Prostate gland (tissue), 2 donors: ENCODE results near the gene INO80B. TPM values are rescaled to one million over a fixed set of nuclear protein-coding genes. Genes with fewer than 3 reads are reported as not detected.

ENCODE experiments used
- DNase-seq: peaks from one replicate; pipeline ENCODE4 v3.0.0-alpha.2; 2019; ENCODE audit warnings: low spot score
- H3K27ac ChIP-seq, 2 donors: fragments of 200-600 bp; sonication (generic); 2 replicates each; pipeline ENCODE4 v1.5.1; 2017 to 2019
- H3K27me3 ChIP-seq: fragments of 200-600 bp; sonication (generic); replicated peaks from 2 replicates; pipeline ENCODE4 v1.5.1; 2019; ENCODE audit not compliant: insufficient read depth
- H3K36me3 ChIP-seq, 2 donors: fragments of 200-600 bp; sonication (generic); 1 replicate in 1 of 2; 2 replicates in 1 of 2; pipeline versions ENCODE4 v1.5.1 to v1.8.1; 2017 to 2019
- H3K4me1 ChIP-seq: fragments of 200-600 bp; sonication (generic); replicated peaks from 2 replicates; pipeline ENCODE4 v1.5.1; 2019
- H3K4me3 ChIP-seq, 2 donors: fragments of 200-600 bp; sonication (generic); 2 replicates each; pipeline ENCODE4 v1.5.1; 2017 to 2019
- H3K9me3 ChIP-seq: fragments of 200-600 bp; sonication (generic); 2 replicates; pipeline ENCODE4 v1.5.1; 2017
- CTCF ChIP-seq, 4 experiments: fragments of 200-600 bp in 2 of 4; fragments of 450-650 bp in 2 of 4; sonication (generic) in 2 of 4; IDR thresholded peaks; 1 replicate in 3 of 4; 2 replicates in 1 of 4; pipeline ENCODE4 v1.5.1; 2016 to 2019; ENCODE audit warnings: antibody characterized with exemption in 4 of 4, mild to moderate bottlenecking in 2 of 4, moderate library complexity in 2 of 4
- POLR2A ChIP-seq: fragments of 450-650 bp; IDR thresholded peaks from one replicate; pipeline ENCODE4 v1.6.1; 2016; ENCODE audit warnings: antibody characterized with exemption, mild to moderate bottlenecking
- POLR2AphosphoS5 ChIP-seq: sonication (generic); formaldehyde crosslinking; IDR thresholded peaks from one replicate; pipeline ENCODE4 v1.6.1; 2017; ENCODE audit warnings: antibody characterized with exemption
- whole genome bisulfite sequencing: methylation state at CpG from one replicate; pipeline ENCODE4 v1.1.5; 2018; 5-methylcytosine and 5-hydroxymethylcytosine counted together
- intact Hi-C: fragments of 100-400 bp; cut with DNase I; formaldehyde crosslinking; loops from one replicate; pipeline ENCODE4 v1.14.2; 2022
- total RNA-seq, 2 donors: library from RNA; depleted of rRNA; stranded (reverse); fragments of >200 nt; gene quantifications; one replicate each; pipeline ENCODE4 v1.1.0, GENCODE V29; 2016

The INO80B gene
- total RNA-seq, 2 donors from 2014 or later, result 28.3 to 46.7 TPM

GRCh38 chr2:74495440-74495839, 40.6 kb downstream of the INO80B start:
- Histone ChIP-seq H3K4me1 (no peaks in the 10 kb centered on the region), H3K4me3 (no peak overlapping the region), H3K27ac (no peak overlapping the region), H3K27me3 (peaks cover 16% of the 10 kb centered on the region), H3K9me3 (no peaks in the 10 kb centered on the region), H3K36me3 (peaks cover 17 to 24% of the 10 kb centered on the region in 2 donors)
- intact Hi-C loops, result no loop called here
- DNase-seq, result no peak
- 100% methylated on average over 1 of the region's 1 CpG for WGBS
- TF ChIP-seq POLR2AphosphoS5, result no peak
- TF ChIP-seq CTCF (IDR thresholded peaks at IDR 0.05), result no peak
- no peak for TF ChIP-seq POLR2A

DNA sequence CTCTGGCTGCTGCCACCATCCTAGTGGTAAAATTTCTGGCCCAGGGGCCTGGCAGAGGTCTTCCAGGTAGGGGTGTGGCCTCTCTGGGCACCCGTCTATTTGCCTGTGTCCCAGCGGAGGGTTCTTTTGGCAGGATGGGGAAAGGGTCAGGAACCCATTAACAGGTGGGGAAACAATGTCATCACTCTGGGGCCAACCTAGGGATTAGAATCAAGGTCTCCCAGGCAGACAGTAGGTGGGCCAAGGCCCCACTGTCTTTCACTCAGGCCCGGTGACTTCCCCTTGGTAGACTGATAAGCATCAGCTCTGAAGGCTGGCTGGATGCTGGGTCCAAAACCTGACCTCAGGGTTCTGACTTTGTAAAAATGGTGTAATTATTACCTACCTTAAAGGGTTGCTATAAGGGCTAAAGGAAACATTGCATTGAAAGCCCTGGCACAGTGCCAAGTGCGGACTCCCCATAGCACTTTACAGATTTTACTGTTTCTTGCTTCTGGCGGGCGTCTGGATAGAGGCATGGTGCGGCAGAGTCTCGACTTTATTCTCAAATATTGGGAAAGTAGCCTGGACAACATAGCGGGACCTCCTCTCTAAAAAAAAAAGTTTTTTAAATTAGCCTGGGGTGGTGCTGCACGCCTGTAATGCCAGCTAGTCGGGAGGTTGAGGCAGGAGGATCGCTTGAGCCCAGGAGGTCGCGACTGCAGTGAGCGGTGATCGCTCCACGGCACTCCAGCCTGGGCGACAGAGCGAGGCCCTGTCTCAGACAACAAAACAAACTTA, 42.3 kb downstream of the INO80B start:
- no peak overlapping the region for H3K27ac ChIP-seq

DNA sequence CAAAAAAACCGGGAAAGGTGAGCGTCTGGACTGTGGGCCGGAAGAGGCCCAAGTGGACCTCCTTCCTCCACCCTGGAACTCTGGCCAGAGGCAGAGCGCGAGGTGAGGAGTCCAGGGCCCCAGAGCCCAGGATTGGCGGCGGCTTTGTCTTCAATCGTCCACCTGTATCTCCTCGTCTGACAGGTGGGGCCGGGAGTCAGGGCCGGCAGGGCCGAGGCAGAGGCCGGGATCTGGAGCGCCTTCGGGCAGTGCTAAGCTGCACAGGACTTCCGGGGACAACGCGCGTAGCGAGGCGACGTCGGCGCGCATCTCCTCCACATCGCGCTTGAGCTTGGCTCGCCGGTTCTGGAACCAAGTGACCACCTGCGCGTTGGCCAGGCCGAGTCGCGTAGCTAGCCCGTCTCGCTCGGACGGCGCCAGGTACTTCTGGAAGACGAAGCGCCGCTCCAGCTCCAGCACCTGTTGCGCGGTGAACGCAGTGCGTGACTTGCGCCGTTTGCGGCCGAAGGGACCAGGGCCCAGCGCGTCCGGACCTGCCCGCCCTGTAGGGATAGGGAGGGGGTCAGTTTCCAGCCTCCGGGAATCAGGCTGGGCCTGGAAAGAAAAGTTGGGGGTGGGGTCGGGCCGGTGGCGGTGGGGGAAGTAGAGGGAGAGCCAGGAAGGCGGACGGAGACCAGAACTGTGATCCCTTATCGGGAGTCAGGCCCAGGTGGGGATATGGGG, 43.1 kb downstream of the INO80B start:
- H3K9me3 ChIP-seq, result no peaks in the 10 kb centered on the region
- no peak for TF ChIP-seq POLR2AphosphoS5
- no peak for TF ChIP-seq POLR2A
- no peak for TF ChIP-seq CTCF (IDR thresholded peaks at IDR 0.05)
- no peak overlapping the region for H3K27ac ChIP-seq
- no peak for DNase-seq
- H3K4me3 ChIP-seq, result peak overlapping the region; percentile 3 to 16
- peaks cover 18% of the 10 kb centered on the region for H3K27me3 ChIP-seq
- intact Hi-C loops, result no loop called here
- H3K36me3 ChIP-seq, result peaks cover 3 to 5% of the 10 kb centered on the region in 2 donors
- no peaks in the 10 kb centered on the region for H3K4me1 ChIP-seq
- WGBS, result 4% methylated on average over 53 of the region's 61 CpGs

More for the DNA sequence above, 42.3 kb downstream of the INO80B start:
- no peak for DNase-seq
- Histone ChIP-seq H3K4me1 (no peaks in the 10 kb centered on the region), H3K4me3 (no peak overlapping the region), H3K27me3 (peaks cover 16% of the 10 kb centered on the region), H3K36me3 (peaks cover 8 to 9% of the 10 kb centered on the region in 2 donors), H3K9me3 (no peaks in the 10 kb centered on the region)
- TF ChIP-seq POLR2AphosphoS5, result no peak
- no peak for TF ChIP-seq POLR2A
- no peak for TF ChIP-seq CTCF (IDR thresholded peaks at IDR 0.05)
- intact Hi-C loops, result no loop called here
- 58% methylated on average over 19 of the region's 19 CpGs for WGBS

- Histone ChIP-seq H3K4me1 (no peaks in the 10 kb centered on the region), H3K9me3 (no peaks in the 10 kb centered on the region), H3K27me3 (peaks cover 20% of the 10 kb centered on the region), H3K36me3 (no peaks in the 10 kb centered on the region), H3K27ac (no peak overlapping the region), H3K4me3 (peak overlapping the region in 1 of 2 donors; percentile 16)
- TF ChIP-seq CTCF (IDR thresholded peaks at IDR 0.05) (no peak), POLR2AphosphoS5 (no peak), POLR2A (no peak)
- WGBS, result 4% methylated on average over 41 of the region's 41 CpGs
- no peak for DNase-seq
- intact Hi-C loops, result no loop called here
Observed at GRCh38 chr2:74498500-74499266, 43.8 kb downstream of the INO80B start.
